Ovary (tissue), 9 donors: ENCODE results near the gene PERM1. TPM values are rescaled to one million over a fixed set of nuclear protein-coding genes. Genes with fewer than 3 reads are reported as not detected.

Experiments
- DNase-seq, 5 donors: peaks; one replicate each; pipeline ENCODE4 v3.0.0-alpha.2; 2019 to 2020
- H3K27ac ChIP-seq, 2 donors: fragments of 200-600 bp; one replicate each; pipeline versions ENCODE4 v1.5.1 to v1.8.0; 2019 to 2022
- H3K27me3 ChIP-seq: fragments of 200-600 bp; one replicate; pipeline ENCODE4 v1.8.0; 2022
- H3K36me3 ChIP-seq: fragments of 200-600 bp; sonication (generic); one replicate; pipeline ENCODE4 v1.5.1; 2019
- H3K4me1 ChIP-seq: one replicate; pipeline ENCODE4 v1.8.1; 2013; ENCODE audit warnings: mild to moderate bottlenecking, moderate library complexity; ENCODE audit not compliant: insufficient read depth
- H3K4me3 ChIP-seq: fragments of 200-600 bp; sonication (generic); one replicate; pipeline ENCODE4 v1.5.1; 2017
- H3K9me3 ChIP-seq, 2 donors: fragments of 200-600 bp in 1 of 2; sonication (generic) in 1 of 2; one replicate each; pipeline versions ENCODE4 v1.5.1 to v1.8.1; 2013 to 2019; ENCODE audit warnings: mild to moderate bottlenecking in 1 of 2, moderate library complexity in 1 of 2
- EP300 ChIP-seq: sonication (generic); formaldehyde crosslinking; IDR thresholded peaks from one replicate; pipeline ENCODE4 v1.6.1; 2017; ENCODE audit warnings: antibody characterized with exemption
- POLR2A ChIP-seq: fragments of 450-650 bp; IDR thresholded peaks from one replicate; pipeline ENCODE4 v1.6.1; 2017; ENCODE audit warnings: antibody characterized with exemption, mild to moderate bottlenecking, moderate library complexity
- WGBS, 3 donors: extraction: QIAGEN DNeasy Blood & Tissue Kit in 1 of 3; methylation state at CpG; one replicate each; pipeline versions ENCODE4 v1.1.5 to v1.1.7; 2013 to 2017; 5-methylcytosine and 5-hydroxymethylcytosine counted together
- intact Hi-C, 4 donors: fragments of 100-400 bp; cut with DNase I; formaldehyde crosslinking; loops; one replicate each; pipeline versions ENCODE4 v1.11.0 to v1.15.1; 2022 to 2023
- polyA plus RNA-seq, 2 donors: library from polyadenylated mRNA; stranded (reverse); fragments of 200-250 nt in 1 of 2; fragments of 350-450 nt in 1 of 2; fragmentation: Illumina TruSeq in 1 of 2; extraction: RNeasy Lipid Tissue Mini Kit (QIAGEN cat#74804) in 1 of 2; gene quantifications; one replicate each; pipeline ENCODE4 v1.2.3, GENCODE V29; 2013 to 2014
- total RNA-seq, 7 donors: library from RNA; depleted of rRNA in 2 of 7; stranded (reverse); fragments of >200 nt in 2 of 7; fragmentation: NEBNext Ultra II Directional in 3 of 7; extraction: Animal tissue kit (Norgen Biotek cat#: 25700) in 3 of 7; gene quantifications; one replicate each; pipeline versions ENCODE4 v1.1.0 to v1.2.4, GENCODE V29; 2016 to 2023
- TF ChIP-seq, protein P1 (sequence below), 3 donors: fragments of 450-650 bp in 2 of 3; fragments of 200-600 bp in 1 of 3; IDR thresholded peaks; one replicate each; pipeline versions ENCODE4 v1.5.1 to v1.8.0; 2016 to 2022; ENCODE audit warnings: antibody characterized with exemption in 3 of 3, mild to moderate bottlenecking in 1 of 3
- donor health status: DM: no; HTN: no; CAD: no; lungs with moderate emphysema.
- donor health status: DM: no; HTN: no; CAD: no.
- donor health status: Bipolar disorder and iron deficiency.
- donor health status: DM: yes; HTN: yes; CAD: no.
- donor health status: DM: no; HTN: no; CAD: no.
- donor health status: DM: yes; HTN: yes; CAD: no.

The PERM1 gene
- total and polyA plus RNA-seq, 9 donors = 0.07 to 0.34 (median 0.28) TPM; not detected in 4

DNA sequence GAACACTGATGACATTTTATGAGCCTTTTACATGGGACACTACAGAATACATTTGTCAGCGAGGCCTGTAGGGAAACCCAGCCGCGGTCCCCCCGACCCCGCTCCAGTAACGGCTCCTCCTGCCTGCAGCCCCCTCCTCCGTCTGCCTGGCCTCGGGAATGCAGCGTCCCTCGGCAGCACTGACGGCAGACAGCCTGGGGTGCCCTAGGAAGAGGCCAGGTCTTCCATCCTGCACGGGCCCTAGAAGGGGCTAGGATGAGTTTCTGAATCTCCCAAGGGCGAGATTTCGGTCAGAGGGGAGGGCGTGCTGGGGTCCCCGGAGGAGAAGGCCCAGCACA, 49.8 kb downstream of the PERM1 start:
- Histone ChIP-seq H3K36me3 (no peaks in the 10 kb centered on the region), H3K9me3 (no peaks in the 10 kb centered on the region), H3K4me1 (peaks cover 7% of the 10 kb centered on the region), H3K27ac (no peak overlapping the region), H3K4me3 (no peak overlapping the region), H3K27me3 (peaks cover 5% of the 10 kb centered on the region)
- WGBS, 3 donors = 27 to 62% (median 30%) methylated on average over 16 of the region's 16 CpGs
- DNase-seq = no peak
- TF ChIP-seq EP300 = no peak
- TF ChIP-seq, protein P1, sequence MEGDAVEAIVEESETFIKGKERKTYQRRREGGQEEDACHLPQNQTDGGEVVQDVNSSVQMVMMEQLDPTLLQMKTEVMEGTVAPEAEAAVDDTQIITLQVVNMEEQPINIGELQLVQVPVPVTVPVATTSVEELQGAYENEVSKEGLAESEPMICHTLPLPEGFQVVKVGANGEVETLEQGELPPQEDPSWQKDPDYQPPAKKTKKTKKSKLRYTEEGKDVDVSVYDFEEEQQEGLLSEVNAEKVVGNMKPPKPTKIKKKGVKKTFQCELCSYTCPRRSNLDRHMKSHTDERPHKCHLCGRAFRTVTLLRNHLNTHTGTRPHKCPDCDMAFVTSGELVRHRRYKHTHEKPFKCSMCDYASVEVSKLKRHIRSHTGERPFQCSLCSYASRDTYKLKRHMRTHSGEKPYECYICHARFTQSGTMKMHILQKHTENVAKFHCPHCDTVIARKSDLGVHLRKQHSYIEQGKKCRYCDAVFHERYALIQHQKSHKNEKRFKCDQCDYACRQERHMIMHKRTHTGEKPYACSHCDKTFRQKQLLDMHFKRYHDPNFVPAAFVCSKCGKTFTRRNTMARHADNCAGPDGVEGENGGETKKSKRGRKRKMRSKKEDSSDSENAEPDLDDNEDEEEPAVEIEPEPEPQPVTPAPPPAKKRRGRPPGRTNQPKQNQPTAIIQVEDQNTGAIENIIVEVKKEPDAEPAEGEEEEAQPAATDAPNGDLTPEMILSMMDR (IDR thresholded peaks at IDR 0.05) = no peak
- TF ChIP-seq POLR2A = no peak
- intact Hi-C loops = no loop called here

- Histone ChIP-seq H3K4me3 (no peak overlapping the region), H3K27me3 (peaks cover 5% of the 10 kb centered on the region), H3K27ac (no peak overlapping the region), H3K9me3 (no peaks in the 10 kb centered on the region), H3K4me1 (peaks cover 7% of the 10 kb centered on the region), H3K36me3 (no peaks in the 10 kb centered on the region)
- intact Hi-C loops = no loop called here
- TF ChIP-seq POLR2A = no peak
- TF ChIP-seq EP300 = no peak
- TF ChIP-seq, protein P1 (IDR thresholded peaks at IDR 0.05) = no peak
- DNase-seq = no peak
- 29 to 46% (median 34%) methylated on average over 15 of the region's 15 CpGs for WGBS, 3 donors
Measured at GRCh38 chr1:931380-932172, 50.3 kb downstream of the PERM1 start.

- no peak for DNase-seq
- Histone ChIP-seq H3K4me1 (peaks cover 5% of the 10 kb centered on the region), H3K9me3 (no peaks in the 10 kb centered on the region), H3K36me3 (no peaks in the 10 kb centered on the region), H3K4me3 (no peak overlapping the region), H3K27me3 (peaks cover 5% of the 10 kb centered on the region), H3K27ac (no peak overlapping the region)
- no peak for TF ChIP-seq POLR2A
- TF ChIP-seq, protein P1 (IDR thresholded peaks at IDR 0.05) = no peak
- no peak for TF ChIP-seq EP300
- intact Hi-C loops = no loop called here
- WGBS, 3 donors = 41 to 68% (median 55%) methylated on average over 17 to 18 of the region's 18 CpGs
Measured at GRCh38 chr1:930633-931138, 51.2 kb downstream of the PERM1 start.

- TF ChIP-seq POLR2A = no peak
- TF ChIP-seq EP300 = no peak
- TF ChIP-seq, protein P1 (IDR thresholded peaks at IDR 0.05) = no peak
- H3K9me3 ChIP-seq = no peaks in the 10 kb centered on the region
- H3K4me3 ChIP-seq = no peak overlapping the region
- intact Hi-C loops = no loop called here
- no peaks in the 10 kb centered on the region for H3K36me3 ChIP-seq
- no peaks in the 10 kb centered on the region for H3K27me3 ChIP-seq
- DNase-seq = no peak
- no peak overlapping the region for H3K27ac ChIP-seq
- 72 to 86% (median 79%) methylated on average over 32 to 40 of the region's 40 CpGs for WGBS, 3 donors
- no peaks in the 10 kb centered on the region for H3K4me1 ChIP-seq
Measured at GRCh38 chr1:929712-930632, 51.9 kb downstream of the PERM1 start.
